Measurements from ENCODE around the gene HOXC10. TPM values are rescaled to one million over a fixed set of nuclear protein-coding genes. Genes with fewer than 3 reads are reported as not detected.

The HOXC10 gene
- total and polyA plus RNA-seq, 2 donors from 2014 or later: 49.7 to 50.7 TPM

DNA sequence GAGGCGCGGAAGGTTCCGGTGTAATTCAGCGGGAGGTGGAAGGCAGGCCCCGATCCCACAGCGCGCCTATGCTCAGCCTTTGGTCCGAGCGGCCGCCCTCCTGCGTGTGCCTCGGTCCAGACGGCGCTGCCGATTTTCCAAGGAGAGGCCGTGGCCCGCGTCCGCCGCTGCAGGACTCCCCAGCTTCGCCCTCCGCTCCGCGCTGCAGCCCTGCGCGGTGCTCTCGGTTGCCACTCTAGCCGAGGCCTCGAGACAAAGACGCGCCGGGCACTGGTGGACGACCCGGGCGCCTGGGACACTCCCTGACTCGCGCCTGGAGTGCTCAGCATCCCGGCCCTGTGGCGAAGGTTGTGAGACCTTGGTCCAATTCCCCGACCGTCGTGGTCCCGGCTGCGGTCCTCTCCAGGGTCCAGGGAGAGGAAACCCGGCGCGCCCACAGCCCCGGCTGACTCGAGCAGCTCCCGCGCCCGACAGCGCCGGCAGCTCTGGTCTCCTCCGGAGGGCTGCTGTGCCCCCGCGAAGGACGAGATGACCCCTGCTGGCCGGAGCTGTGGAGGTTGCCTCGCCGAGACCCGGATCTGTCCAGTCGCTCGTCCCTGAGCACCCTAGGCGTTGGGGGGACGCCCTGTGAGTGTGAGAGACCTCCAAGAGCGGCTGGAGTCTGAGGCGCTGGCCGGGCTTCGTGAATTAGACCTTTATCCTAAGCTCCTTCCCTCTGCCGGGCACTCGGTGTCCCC, 23.8 kb upstream of the HOXC10 start:
- Histone ChIP-seq H3K4me3 (ENCODE audit: low read length in 3 of 3) (no peak overlapping the region), H3K27me3 (ENCODE audit: control insufficient read depth, insufficient read depth, low read length) (peaks cover 80% of the 10 kb centered on the region), H3K27ac (ENCODE audit: low read depth in 2 of 2, low read length in 2 of 2) (no peak overlapping the region), H3K9ac (ENCODE audit: low read length in 3 of 3) (no peak overlapping the region), H3K36me3 (ENCODE audit: control insufficient read depth in 2 of 3, insufficient read depth in 3 of 3, low read length in 3 of 3) (no peaks in the 10 kb centered on the region), H3K4me1 (ENCODE audit: control insufficient read depth in 2 of 3, insufficient read depth in 2 of 3, low read depth in 1 of 3, low read length in 3 of 3) (no peaks in the 10 kb centered on the region), H3K9me3 (ENCODE audit: control insufficient read depth in 2 of 3, insufficient read depth in 1 of 3, low read length in 3 of 3) (no peaks in the 10 kb centered on the region)
- intact Hi-C loops (cut with DNase I): no loop called here
- TF ChIP-seq CTCF (IDR thresholded peaks at IDR 0.05; ENCODE audit: borderline replicate concordance, extremely low read depth, insufficient read depth): no peak
- FAIRE-seq: no peak
- DNase-seq: peak in 1 of 5 donors; percentile 68

- Histone ChIP-seq H3K4me1 (ENCODE audit: control insufficient read depth in 2 of 3, insufficient read depth in 2 of 3, low read depth in 1 of 3, low read length in 3 of 3) (no peaks in the 10 kb centered on the region), H3K36me3 (ENCODE audit: control insufficient read depth in 2 of 3, insufficient read depth in 3 of 3, low read length in 3 of 3) (no peaks in the 10 kb centered on the region), H3K27ac (ENCODE audit: low read depth in 2 of 2, low read length in 2 of 2) (no peak overlapping the region), H3K9ac (ENCODE audit: low read length in 3 of 3) (no peak overlapping the region), H3K4me3 (ENCODE audit: low read length in 3 of 3) (no peak overlapping the region), H3K27me3 (ENCODE audit: control insufficient read depth, insufficient read depth, low read length) (peaks cover 78% of the 10 kb centered on the region), H3K9me3 (ENCODE audit: control insufficient read depth in 2 of 3, insufficient read depth in 1 of 3, low read length in 3 of 3) (no peaks in the 10 kb centered on the region)
- TF ChIP-seq CTCF (IDR thresholded peaks at IDR 0.05; ENCODE audit: borderline replicate concordance, extremely low read depth, insufficient read depth): no peak
- intact Hi-C loops (cut with DNase I): no loop called here
- FAIRE-seq: no peak
- DNase-seq: no peak
Observed at GRCh38 chr12:53963005-53963404, 21.9 kb upstream of the HOXC10 start.

DNA sequence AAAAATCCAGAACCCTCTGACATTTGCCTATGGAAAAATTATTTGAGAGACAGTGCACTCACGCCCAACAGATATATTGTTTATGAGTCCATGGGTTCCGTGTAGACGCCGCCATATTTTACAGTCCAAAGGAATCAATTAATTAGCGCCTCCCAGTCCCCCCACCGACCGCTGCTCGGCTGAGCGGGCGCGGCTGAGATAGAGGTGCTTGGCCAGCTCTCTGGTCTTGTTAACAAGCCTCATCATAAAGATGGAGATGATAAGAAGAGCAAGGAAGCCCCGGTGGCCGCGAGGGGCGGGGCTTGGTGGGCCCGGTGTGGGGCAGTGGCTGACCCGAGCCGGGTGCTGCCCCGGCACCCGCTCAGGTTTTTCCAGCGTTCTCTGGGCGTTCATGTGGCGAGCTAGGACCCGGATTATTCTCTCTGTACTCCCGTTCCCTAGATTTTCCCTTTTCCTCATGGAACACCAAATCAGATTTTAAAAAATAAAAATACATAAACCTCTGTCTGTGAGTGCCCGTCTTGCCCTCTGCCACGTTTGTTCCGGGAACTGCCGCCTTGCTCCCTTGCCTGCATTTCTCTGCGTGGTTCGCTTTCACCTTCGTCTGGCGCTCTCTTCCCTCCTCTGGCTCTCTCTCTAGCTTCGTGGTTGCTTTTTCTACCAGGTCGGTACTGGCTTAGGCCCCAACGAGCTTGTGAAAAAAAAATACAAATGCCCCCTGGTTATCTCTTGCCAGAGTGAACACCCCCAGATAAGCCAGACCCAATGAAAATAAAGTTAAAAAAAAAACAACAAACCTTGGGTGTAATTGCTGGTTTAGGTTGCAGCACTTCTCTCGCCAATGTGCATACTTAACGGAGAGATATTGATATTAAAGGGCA, 21.3 kb upstream of the HOXC10 start:
- intact Hi-C loops (cut with DNase I): no loop called here
- DNase-seq (peak in 1 of 5 donors; percentile 65), FAIRE-seq (no peak)
- Histone ChIP-seq H3K27me3 (ENCODE audit: control insufficient read depth, insufficient read depth, low read length) (peaks cover 75% of the 10 kb centered on the region), H3K27ac (ENCODE audit: low read depth in 2 of 2, low read length in 2 of 2) (no peak overlapping the region), H3K9me3 (ENCODE audit: control insufficient read depth in 2 of 3, insufficient read depth in 1 of 3, low read length in 3 of 3) (no peaks in the 10 kb centered on the region), H3K36me3 (ENCODE audit: control insufficient read depth in 2 of 3, insufficient read depth in 3 of 3, low read length in 3 of 3) (no peaks in the 10 kb centered on the region), H3K9ac (ENCODE audit: low read length in 3 of 3) (no peak overlapping the region), H3K4me1 (ENCODE audit: control insufficient read depth in 2 of 3, insufficient read depth in 2 of 3, low read depth in 1 of 3, low read length in 3 of 3) (no peaks in the 10 kb centered on the region), H3K4me3 (ENCODE audit: low read length in 3 of 3) (no peak overlapping the region)
- no peak for TF ChIP-seq CTCF (IDR thresholded peaks at IDR 0.05; ENCODE audit: borderline replicate concordance, extremely low read depth, insufficient read depth)

All from kidney (tissue), 14 donors.